SIG-M5 (cell line): Measurements from ENCODE around the gene POLD2.

Experiments
- DNase-seq: peaks from one replicate; lab custom pipeline; 2025; lab: John Stamatoyannopoulos, UW

The POLD2 gene

DNA sequence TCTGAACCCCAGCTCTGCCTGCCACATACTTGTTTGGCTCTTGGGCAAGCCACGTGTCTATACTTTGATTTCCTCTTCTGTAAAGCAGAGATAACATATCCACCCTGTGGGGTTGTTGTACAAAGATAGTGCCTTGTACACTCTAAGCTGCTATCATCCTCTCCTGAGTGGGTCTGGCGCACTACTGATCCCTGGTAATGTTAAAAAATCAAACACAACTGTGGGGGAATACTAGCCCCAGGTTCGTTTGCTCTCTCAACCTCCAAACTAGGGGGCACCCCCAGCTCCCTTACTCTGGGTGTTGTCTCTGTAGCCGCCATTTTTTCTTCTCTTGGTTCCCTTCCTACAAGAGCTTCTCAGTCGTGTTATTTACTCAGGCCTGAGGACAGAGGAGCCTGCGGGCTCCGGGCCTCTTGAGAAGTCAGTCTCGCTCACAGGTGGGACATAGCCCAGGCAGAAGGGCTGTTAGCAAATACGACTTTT, 42.0 kb downstream of the POLD2 start:
- DNase-seq = no peak

DNA sequence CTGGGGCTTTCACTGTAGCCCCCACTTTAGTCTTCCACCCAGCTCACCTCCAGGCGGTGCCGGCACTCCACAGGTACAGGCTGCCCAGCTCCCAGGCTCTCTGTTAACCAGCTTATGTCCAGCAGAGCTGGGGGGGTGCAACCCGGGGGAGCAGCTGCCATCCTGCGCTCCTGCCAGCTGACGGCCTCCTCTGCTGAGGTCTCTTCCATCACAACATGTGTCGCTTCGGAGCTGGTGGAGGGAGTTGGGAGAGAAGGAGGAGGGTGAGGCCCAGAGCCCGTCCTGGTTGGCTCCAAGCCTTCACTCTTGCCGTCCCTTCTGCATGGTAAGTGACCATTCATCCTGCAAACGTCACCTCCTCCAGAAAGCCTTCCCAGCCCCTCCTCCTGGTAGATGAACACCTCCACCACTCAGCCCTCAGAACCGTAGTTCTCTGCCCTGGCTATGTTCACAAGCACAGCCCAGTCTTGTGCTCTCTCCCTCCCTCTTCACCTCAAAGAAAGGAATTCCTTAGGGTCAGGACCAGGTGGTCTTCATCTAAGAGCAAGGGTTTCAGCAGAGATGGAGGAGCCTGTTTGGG, 42.6 kb downstream of the POLD2 start:
- no peak for DNase-seq

DNA sequence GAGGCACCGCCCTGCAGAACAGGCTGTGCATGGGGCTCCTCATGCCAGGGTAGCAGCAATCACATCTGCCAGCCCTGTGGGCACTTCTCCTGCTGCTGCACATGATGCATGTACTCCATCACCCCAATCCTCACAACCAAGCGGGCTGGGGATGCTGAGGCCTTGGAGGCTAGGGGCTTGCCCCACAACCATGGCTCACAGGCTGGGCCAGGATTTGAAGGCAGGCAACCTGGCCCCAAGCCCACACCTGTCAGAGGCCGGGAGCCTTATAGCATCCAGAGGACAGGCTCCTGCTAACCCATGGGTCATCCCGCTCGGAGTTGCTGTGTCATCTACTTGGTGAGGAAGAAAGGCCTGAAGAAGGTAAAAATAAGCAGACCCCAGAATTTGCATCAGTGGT, 43.2 kb downstream of the POLD2 start:
- no peak for DNase-seq

DNA sequence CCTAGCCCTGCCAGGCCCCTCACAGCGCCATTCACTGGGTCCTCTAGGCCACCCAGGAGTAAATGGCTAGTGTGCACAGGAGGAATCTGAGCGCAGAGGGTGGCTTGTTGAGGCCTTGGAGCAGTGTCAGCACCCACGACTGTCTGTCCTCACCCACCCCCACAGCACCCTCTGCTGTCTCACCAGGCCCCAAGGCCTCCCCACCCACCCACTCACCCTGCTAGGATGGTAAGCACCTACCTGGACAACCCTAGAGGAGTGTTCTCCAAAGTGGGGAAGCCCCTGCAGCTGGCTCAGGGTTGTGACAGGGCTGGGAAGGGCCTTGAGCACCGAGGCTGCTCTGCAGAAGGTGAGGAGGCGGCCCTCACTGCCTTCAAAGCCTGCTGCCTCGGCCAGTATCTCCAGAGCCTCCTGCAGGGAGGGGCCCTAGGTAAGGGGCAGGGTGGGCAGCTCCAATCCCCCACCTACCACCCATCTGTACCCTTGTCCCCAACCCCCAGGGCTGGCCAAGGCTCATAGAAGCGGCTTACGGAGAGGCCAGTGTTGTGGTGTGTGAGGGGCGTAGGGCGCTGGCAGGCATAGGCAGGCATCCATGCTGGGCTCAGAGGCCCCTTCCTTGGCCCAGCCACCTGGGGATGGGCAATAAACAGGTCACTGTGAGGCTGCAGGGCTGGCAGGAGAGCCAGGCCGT, 43.9 kb downstream of the POLD2 start:
- no peak for DNase-seq

DNA sequence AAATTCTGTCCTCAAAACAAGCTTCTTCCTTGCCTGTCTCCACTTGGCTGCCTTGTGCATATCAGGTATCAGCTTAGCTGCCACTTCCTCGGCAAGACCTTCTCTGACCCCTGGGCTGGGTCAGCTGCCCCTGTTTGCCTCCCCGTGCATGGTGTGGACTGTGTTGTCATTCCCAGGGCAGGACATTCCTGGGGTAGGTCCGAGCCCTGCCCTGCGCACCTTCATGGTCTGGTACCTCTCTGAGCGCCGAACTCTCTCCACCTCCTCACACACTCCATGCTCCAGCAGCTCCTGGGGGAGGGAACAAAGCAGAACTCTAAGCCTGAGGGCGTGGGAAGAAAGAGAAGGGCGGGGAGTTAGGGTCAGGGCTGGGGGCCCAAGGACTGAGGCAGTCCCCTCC, 44.8 kb downstream of the POLD2 start:
- no peak for DNase-seq

DNA sequence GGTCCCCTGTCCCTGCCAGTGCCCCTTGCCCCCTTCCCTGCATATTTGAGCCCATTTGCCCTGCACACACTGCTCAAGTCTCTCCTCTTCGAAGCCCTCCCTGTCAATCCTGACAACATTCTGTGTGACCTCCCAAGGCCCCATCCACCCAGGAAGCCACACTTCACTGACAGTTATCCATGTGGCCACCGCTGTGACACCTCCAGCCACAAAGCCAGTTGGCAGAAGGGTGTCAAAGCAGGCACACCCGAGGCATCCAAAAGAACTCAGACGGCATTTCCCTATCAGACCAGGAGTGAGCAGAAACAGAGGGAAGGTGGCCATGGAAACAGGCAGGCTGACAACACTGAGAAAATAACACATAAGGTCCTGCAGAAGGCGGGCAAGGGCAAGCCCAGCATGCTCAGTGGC, 45.7 kb downstream of the POLD2 start:
- DNase-seq = no peak

DNA sequence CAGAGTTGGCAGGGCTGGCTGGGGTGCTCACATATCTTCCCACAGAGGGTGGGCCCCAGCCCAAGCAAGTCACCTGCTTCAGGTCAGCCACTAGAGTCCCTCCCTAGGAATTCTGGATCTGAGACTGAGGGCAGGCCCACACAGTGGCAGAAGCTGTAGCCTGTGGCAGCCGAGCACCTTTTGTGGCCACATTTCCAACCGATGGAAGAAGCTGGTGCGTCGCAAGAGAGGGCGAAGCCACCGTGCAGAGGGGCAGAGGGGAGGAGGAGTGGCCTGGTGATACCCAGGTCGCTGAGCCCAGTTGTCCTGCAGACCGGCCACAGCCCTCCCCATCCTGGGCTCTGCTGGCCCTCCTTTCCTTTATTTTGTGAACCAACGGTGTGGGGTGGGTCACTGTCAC, 46.3 kb downstream of the POLD2 start:
- DNase-seq = no peak

DNA sequence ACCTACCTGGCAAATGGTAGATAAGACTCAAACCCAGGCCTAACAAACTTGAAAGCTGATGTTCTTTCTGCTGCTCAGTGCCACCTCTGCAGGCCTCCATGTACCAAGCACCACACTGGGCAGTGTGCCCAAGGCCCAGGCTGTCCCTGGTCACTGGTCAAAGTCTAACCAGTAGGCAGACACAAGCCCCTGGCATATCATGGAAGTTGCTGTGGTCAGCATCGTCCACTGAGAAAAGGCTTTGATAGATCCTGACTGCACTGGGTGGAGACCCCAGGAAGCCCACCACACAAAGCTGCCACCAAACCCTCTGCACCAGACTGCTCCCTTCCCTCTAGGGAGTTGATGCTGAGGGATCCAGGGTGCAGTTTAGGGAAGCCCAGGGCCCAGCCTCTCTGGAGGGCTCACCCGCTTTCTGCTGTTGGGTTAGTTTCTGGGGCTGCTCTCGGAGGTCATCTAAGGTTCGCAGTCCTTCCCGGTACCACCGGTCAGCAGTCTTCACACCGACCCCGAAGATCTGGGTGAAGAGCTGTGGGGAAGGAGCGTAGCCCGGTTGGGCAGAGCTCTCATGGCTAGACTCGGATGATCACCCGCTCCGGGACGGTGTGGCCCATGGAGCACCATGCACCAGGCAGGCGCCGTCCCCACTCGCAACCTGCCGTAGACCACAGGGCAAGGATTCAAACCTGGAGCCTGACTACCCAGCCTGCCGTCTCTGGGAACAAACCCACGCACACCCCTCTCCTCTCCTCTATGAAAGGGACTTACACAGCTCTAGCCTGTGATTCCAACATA, 47.0 kb downstream of the POLD2 start:
- DNase-seq = no peak

DNA sequence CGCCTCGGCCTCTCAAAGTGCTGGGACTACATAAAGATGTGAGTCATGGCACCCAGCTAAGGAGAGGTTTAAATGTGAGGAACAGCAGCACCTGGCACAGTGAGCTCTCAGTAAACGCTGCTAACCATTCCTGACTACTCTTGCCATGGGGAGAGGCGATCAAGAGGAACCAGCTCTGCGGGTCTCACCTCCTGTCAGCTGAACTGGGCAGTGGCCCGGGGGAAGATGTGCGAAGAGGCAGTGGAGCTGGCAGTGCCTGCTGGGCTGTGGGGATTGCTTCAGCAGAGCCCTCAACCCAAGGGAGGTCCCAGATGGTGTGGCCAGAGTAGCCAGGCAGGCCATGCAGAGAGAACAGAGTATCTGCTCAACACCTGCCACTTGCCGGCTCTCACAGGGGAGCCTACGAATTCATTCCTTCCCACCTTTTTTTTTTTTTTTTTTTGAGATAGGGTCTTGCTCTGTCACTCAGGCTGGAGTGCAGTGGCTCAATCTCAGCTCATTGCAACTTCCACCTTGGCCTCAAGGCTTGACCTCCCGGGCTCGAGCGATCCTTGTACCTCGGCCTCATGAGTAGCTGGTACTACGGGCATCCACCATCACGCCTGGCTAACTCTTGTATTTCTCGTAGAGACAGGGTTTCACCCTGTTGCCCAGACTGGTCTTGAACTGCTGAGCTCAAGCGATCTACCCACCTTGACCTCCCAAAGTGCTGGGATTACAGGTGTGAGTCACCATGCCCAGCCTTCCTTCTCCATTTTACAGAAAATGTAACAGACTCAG, 47.9 kb downstream of the POLD2 start:
- DNase-seq = no peak

DNA sequence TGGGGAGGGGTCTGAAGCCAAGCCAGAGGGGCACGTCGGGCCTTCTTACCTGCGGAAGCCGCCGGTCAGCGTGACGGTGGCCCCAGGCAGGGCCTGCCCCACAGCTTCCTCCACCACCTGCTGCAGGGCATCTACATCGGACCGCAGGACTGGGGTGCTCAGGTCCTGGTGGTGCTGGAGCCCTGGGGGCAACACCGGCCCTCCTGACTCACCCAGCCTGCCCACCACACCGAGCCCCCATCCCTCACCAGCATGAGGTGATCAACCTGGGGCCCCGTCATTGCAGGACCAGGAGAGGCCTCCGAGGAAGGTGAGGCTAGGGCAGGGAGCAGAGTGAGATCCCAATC, 49.0 kb downstream of the POLD2 start:
- no peak for DNase-seq

DNA sequence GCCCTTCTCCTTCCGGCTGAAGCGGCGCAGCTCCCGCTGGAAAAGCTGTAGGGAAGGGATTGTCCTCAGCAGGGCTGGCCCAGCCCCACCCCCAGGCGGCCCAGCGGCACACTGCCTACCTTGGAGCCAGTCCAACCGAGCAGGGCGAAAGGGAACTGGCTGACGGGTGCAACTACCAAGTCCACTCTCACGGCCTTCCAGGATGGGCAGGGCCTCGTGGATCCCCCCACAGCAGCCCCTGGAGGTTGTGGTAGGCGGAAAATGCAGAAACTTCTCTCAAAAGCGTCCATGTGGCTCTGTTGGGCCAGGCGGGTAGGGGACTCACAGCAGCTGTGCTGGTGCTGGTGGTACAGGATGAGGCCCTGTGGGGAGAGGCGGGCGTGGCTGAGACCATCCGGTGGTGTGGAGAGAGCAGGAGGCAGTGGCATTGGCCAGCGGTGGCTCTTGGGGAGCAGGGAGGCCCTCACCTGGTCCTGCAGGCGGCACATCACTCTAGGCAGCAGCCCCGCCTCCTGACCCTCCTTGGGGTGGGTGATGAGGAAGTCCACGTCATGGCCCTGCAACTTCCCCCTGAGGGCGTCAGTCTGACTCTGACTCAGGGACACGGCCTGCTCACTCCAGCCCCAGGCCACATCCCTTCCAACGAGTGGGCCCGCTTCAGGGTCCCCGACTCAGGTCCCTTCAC, 49.5 kb downstream of the POLD2 start:
- no peak for DNase-seq

DNA sequence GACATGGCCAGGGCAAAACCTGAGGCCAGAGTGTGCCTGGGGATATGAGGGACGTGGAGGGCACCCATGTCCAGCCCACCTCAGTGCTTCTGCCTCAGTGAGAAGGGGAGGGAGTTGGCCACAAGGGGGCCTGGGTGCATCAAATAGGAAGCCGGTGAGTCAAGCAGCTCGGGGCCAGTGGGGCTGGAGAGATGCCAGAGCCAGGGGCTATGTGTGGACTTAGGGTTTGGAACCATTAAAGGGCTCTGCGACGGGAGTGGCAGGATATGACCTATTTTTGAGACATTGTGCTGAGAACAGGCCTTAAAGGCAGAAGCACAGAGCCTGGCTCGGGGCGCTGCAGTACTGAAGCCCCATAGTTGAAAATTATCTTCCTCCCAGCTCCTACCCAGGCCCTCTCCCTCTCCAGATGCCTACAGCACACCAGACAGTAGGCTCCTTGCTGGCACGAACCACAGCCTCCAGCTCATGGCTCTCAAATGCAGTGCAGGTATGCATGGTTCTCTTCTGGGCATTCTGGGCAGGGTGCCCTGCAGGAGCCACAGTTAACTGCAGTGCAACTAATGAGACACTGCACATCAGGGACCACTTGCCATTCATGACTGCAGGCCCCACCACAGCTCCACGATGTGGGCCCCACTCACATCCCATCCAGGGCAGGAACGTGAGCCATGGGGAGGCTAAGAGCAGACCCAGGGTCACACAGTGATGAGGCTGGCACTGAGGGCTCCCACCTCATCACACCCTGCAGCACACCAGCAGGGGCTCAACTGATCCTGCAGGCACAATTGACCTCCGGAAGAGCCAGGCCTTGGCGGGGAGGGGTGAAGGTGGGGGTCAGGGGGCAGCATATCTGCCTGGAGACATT, 50.8 kb downstream of the POLD2 start:
- DNase-seq = no peak

DNA sequence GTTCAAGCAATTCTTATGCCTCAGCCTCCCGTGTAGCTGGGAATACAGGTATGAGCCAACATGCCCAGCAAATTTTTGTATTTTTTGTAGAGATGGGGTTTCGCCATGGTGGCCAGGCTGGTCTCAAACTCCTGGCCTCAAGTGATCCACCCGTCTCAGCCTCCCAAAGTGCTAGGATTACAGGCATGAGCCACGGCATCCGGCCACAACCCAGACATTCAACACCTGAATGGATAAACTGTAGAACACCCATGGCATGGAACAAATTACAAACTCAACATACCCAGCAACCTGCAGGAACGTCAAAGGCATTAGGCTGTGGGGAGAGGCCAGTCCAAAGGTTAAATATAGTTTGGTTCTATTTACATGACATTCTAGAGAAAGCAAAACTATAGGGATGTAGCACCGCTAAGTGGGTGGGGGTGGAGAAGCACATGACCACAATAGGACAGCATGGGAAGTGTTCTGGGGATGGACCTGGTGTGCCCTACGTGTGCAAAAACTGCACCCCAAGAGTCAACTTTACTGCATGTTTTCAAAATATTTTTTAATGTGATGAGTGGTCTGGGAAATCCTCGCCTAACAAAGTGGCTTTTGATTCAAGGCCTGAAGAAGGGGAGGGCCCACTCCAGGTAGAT, 51.5 kb downstream of the POLD2 start:
- DNase-seq = no peak

DNA sequence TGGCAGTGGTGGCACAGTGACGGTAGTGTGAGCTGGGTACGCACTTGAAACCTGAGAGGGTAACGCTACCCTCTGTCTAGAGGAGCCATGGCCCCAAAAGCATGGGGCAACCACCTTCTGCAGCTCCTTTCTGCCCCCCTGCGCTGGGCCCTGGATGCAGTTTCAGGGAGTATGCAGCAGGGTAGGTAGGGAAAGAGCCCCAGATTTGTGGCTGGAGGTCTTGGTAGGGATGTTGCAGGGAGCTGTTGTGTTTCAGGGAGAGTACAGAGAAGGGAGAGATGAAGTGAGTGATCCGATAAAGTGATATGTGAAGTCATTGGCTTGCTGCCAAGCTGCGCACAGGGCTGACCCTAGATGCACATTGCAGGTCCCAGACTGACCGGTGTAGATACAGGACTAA, 55.3 kb downstream of the POLD2 start:
- no peak for DNase-seq

DNA sequence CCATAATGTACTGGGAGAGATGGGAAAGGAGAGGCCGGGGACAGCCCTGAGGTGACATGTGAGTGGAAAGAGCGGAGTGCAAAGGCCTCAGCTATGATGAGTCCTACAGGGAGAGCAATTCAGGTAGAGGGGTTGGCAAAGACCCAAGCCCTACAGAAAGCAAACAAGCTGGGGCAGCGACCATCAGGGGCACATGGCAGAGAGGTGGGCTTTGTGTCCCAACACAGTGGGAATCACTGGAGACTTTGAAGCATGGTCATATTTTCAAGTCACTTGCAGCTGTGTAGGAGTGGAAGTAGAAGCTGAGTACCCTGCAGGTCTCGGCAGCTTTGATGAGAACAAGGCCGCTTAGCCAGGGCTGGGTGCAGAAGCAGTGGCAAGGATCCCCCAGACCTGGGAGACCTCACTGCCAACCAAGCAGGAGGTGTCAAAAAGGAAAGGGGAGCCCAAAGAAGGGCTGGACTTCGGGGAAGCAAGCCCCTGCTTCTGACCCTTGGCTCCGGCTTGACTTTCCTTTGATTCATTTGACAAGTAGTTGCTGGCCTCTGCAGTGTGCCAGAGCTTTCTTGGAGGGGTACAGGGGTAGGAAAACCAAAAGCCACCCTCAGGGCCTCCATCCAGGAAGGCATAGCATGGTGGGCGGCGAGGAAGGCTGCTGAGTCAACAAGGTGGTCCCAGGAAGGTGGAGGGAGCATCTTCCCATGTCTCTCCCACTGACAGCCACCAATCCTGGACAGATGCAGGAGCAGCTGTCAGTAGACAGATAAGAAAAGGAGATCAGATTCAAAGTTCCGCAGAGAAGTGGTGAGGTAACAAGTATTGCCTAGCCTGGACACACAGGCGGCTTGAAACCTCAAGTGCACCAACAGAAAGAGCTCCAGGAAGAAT, 56.0 kb downstream of the POLD2 start:
- DNase-seq = no peak

DNA sequence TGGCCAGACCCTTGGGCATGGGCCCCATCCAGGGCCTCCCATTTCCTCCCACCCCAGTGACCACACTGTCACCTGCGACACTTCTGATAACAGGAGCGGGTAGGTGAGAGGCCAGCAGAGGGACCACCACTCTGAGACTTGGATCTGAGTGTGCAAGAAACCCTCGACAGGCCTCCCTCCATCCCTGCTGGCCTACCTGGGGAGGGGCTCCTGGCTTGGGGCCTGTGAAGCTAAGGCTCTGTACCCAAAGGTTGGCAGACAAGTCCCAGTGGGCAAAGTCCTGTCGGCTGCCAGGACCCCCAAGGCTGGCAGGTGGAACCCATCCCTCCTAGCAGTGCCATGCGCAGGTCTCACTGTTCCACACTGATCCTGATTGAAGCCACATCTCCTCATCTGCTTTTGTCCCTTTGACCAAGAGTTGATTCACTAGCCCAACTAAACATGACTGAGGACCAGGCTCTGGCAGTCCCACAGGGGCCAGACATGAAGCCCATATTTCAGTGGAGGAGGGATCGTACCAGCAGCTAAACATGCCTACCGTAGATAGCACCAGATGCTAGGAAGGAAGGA, 56.8 kb downstream of the POLD2 start:
- DNase-seq = no peak

DNA sequence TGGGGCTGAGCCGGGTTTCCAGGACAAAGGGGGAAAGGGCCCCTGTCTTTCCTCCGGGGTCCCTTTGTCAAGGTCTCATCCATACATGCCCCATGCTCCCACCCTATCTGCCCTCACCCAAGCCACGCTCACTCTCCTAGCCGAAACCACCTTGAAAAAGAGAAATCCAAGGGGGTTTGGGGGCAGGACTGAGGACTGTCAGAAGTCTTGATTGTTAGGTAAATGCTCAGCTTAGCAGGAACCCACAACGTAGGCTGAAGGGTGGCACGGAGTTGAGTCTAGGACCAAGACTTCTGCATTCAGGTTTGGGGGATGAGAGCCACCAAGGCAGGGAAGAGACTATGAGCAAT, 57.3 kb downstream of the POLD2 start:
- no peak for DNase-seq

DNA sequence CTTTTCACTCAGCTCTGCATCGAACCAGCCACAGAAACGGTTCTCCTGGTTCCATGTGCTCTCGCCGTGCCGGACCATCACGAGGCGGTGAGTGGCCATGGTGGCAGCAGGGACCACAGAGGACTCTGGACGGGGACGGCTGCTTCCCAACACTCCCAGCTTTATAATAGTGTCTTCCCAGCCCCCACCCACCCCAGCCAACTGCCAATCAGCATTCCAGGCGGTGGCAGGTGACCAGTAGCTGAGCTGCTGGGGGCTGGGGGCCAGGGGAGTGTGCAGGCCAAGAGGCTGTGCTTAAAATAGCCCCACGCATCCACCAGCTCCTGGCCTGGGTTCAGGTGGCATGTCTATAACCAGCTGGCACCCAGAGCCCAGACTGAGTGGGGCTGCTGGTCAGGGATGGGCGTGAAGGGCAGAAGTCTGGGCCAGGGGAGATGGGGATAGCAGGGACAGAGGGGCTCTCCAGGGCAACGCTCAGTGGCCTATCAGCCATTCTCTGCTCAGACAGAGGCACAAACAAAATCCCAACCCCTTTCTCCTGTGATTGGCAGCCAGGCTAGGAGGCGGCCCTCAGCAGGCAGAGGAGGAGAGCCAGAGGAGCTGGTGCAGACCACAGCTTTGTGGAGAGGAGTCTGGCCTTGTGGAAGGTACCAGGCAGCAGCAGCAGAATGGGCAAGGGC, 57.8 kb downstream of the POLD2 start, which contains the start of gene PGAM2:
PGAM2 (minus strand) TSS at position 137 of the 680 bp plus-strand sequence; CDS start at position 99, 38 bp downstream.
- DNase-seq = no peak
